ENCODE data around the gene COG6. TPM values are rescaled to one million over a fixed set of nuclear protein-coding genes. Genes with fewer than 3 reads are reported as not detected.
A peak's percentile ranks its signal among the peaks of the same experiment; 100 is the strongest.

COG6 gene
- total and polyA plus RNA-seq, 10 of the 15 experiments (the other 5 are each of a cell fraction or from before 2014, with no cell fraction given): 4.5 to 29.8 (median 12.6) TPM

DNA sequence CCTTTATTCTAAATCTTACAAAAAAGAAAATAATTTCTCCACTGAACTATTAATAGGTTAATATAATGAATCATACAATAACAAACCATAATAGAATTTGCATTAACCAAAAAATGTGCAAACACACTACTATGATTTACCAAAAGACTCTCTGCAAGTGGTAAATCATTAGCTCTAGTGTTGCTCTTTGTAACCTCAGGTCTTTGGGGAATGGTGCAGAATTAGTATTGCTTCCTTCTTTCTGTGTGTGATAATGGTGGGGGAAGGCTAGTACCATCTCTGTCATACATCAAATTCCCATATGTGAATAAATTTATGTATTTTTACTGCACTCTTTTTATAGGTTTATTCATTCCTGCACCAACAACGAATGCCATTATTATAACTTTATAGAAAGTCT is 105.1 kb downstream of the COG6 start (continued):
- TF ChIP-seq MTA2 (IDR thresholded peaks at IDR 0.05; ENCODE audit: low read depth) (peak; percentile 78), BHLHE40 (IDR thresholded peaks at IDR 0.05; ENCODE audit: borderline replicate concordance in 1 of 2, low read depth in 2 of 2, low read length in 1 of 2) (peak; percentile 56 to 61; a peak in 2 of 4 replicates), DPF2 (IDR thresholded peaks at IDR 0.05) (no peak), HDAC2 (IDR thresholded peaks at IDR 0.05) (no peak), WRNIP1 (IDR thresholded peaks at IDR 0.05; ENCODE audit: borderline replicate concordance, low read depth, low read length) (no peak), RAD21 (IDR thresholded peaks at IDR 0.05; ENCODE audit: insufficient read depth, low read depth, low read length) (no peak), CHD2 (IDR thresholded peaks at IDR 0.05; ENCODE audit: borderline replicate concordance, low read depth, low read length) (0 out of 2 replicates have a peak, but pooled peaks have one; percentile 54), TCF7 (IDR thresholded peaks at IDR 0.05; ENCODE audit: borderline replicate concordance) (no peak), CREM (IDR thresholded peaks at IDR 0.05; ENCODE audit: low read depth) (no peak), PML (IDR thresholded peaks at IDR 0.05; ENCODE audit: low read length) (no peak), ZBTB33 (IDR thresholded peaks at IDR 0.05) (no peak), MLLT1 (IDR thresholded peaks at IDR 0.05) (no peak), SUZ12 (IDR thresholded peaks at IDR 0.05; ENCODE audit: unreplicated experiment) (no peak), MXI1 (IDR thresholded peaks at IDR 0.05; ENCODE audit: low read depth, low read length) (no peak), USF1 (IDR thresholded peaks at IDR 0.05; ENCODE audit: borderline replicate concordance, extremely low read length, insufficient read depth, low read depth, low read length) (no peak), SPI1 (IDR thresholded peaks at IDR 0.05; ENCODE audit: borderline replicate concordance, insufficient read depth, low read depth, low read length) (no peak), TCF12 (IDR thresholded peaks at IDR 0.05; ENCODE audit: low read depth, low read length) (no peak), SREBF1 (IDR thresholded peaks at IDR 0.05; ENCODE audit: low read length) (no peak), HCFC1 (IDR thresholded peaks at IDR 0.05; ENCODE audit: low read length) (no peak), ESRRA (IDR thresholded peaks at IDR 0.05; ENCODE audit: low read length) (no peak)
- TF ChIP-seq, protein P1, sequence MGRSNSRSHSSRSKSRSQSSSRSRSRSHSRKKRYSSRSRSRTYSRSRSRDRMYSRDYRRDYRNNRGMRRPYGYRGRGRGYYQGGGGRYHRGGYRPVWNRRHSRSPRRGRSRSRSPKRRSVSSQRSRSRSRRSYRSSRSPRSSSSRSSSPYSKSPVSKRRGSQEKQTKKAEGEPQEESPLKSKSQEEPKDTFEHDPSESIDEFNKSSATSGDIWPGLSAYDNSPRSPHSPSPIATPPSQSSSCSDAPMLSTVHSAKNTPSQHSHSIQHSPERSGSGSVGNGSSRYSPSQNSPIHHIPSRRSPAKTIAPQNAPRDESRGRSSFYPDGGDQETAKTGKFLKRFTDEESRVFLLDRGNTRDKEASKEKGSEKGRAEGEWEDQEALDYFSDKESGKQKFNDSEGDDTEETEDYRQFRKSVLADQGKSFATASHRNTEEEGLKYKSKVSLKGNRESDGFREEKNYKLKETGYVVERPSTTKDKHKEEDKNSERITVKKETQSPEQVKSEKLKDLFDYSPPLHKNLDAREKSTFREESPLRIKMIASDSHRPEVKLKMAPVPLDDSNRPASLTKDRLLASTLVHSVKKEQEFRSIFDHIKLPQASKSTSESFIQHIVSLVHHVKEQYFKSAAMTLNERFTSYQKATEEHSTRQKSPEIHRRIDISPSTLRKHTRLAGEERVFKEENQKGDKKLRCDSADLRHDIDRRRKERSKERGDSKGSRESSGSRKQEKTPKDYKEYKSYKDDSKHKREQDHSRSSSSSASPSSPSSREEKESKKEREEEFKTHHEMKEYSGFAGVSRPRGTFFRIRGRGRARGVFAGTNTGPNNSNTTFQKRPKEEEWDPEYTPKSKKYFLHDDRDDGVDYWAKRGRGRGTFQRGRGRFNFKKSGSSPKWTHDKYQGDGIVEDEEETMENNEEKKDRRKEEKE (IDR thresholded peaks at IDR 0.05): no peak
- TF ChIP-seq, protein P2, sequence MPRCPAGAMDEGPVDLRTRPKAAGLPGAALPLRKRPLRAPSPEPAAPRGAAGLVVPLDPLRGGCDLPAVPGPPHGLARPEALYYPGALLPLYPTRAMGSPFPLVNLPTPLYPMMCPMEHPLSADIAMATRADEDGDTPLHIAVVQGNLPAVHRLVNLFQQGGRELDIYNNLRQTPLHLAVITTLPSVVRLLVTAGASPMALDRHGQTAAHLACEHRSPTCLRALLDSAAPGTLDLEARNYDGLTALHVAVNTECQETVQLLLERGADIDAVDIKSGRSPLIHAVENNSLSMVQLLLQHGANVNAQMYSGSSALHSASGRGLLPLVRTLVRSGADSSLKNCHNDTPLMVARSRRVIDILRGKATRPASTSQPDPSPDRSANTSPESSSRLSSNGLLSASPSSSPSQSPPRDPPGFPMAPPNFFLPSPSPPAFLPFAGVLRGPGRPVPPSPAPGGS (IDR thresholded peaks at IDR 0.05; ENCODE audit: borderline replicate concordance, insufficient read depth, low read depth, low read length, poor library complexity, severe bottlenecking): no peak
- TF ChIP-seq, protein P3, sequence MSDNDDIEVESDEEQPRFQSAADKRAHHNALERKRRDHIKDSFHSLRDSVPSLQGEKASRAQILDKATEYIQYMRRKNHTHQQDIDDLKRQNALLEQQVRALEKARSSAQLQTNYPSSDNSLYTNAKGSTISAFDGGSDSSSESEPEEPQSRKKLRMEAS (IDR thresholded peaks at IDR 0.05; ENCODE audit: low read depth, low read length): no peak

All from GM12878 (cell line).